GM12873 (cell line): ENCODE results near the gene CAPRIN2.

Experiments used
- CTCF ChIP-seq: IDR thresholded peaks from 2 replicates; pipeline ENCODE4 v1.5.1; 2012; ENCODE audit warnings: low read depth, mild to moderate bottlenecking, moderate library complexity, low read length, control low read depth; ENCODE audit not compliant: insufficient read depth; ENCODE audit errors: missing control alignments

Gene CAPRIN2

DNA sequence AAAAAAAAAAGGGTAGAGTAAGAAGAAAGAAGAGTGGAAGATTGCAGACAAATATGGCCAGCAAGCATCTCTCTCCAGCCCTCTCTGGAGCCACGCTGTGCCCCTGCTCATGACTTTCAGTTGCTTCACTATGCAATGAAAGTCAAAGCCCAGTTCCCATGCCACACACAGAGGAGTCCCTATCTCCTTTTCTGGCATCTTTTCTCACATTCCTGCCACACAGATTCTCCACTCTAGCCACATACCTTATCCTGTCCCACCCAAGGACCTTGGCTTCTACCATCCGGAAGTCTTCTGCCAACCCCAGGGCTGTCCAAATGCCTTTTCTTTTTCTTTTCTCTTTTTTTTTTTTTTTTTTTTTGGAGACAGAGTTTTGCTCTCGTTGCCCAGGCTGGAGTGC is 39.3 kb upstream of the CAPRIN2 start:
- no peak for TF ChIP-seq CTCF

- no peak for TF ChIP-seq CTCF
Observed at GRCh38 chr12:30792648-30793499, 38.1 kb upstream of the CAPRIN2 start.

DNA sequence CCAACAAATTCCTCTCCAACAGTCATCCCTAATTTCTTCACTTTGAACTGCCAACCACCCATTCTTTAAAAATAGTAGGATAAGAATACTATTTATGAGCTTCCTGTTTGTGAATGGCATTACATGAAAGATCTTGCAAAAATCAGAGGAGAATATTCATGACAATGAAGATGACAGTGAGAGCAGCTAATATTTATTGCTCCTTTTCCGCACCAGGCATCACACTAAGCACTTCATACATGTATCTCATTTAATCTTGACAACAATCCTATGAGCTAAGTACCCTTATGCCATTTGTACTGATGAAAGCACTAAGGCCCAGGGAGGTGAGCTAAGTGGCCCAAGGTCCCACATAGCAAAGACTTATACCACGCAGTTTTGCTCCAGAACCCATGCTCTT is 37.3 kb upstream of the CAPRIN2 start:
- no peak for TF ChIP-seq CTCF

- no peak for TF ChIP-seq CTCF
Observed at GRCh38 chr12:30788754-30789153, 34.0 kb upstream of the CAPRIN2 start.

DNA sequence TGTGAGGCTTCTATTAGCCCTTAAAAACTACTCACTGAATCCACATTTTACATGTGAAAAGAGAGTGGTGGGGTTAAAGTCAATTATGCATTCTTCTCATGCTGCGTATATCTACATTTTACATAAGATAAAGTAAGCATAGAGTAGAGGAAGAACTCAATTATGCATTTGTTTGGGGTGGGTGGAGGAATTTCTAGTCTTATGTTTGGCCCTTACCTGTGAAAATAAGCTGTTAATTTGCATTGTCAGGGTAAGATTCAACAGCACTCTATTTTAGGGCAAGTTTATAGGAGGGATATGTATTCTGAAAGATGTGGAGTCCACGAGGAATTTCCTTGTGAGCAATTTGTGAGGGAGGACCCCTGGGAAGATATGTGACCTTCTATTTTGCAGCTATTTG is 30.9 kb upstream of the CAPRIN2 start:
- TF ChIP-seq CTCF = no peak

DNA sequence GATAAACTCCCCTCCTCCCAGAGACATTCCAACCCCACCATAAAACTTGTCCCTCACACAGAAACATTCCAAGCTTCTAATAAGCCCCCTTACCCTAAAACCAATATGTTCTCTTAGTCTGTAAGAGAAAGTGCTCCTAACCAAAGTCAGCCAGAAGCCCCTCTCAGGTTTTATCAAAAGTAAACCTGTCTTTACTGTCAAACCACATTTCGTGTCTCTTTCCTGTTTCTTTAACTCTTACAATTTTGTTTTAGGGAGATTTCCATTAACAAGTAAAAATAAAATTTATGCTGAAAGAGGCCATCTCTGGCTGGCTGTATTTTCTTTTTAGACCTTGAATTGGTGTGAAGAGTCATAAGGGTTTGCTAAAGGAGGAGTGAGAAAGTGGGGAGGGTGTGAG is 29.8 kb upstream of the CAPRIN2 start:
- TF ChIP-seq CTCF = no peak

DNA sequence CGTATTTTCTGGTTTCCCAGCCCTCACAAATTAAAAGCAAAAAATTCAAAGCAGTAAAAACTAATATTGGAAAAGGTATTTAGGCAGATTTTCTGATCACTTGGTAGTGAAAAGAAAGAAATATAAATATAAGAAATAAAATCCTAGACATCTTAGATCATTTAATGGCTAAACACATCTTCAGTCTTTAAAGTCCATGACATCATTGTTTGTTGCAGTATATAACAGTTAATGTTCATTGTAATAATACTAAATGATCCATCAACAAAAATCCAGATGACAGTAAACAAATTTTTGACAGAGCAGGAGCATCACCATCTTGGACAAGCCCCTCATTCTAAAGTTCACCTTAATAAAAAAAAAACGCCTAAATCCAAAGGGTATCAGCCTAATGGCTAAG is 29.2 kb upstream of the CAPRIN2 start:
- no peak for TF ChIP-seq CTCF
